Measurements from ENCODE around the gene TAL1. TPM values are rescaled to one million over a fixed set of nuclear protein-coding genes. Genes with fewer than 3 reads are reported as not detected.

The TAL1 gene
- polyA plus RNA-seq, 1 of the 3 experiments (the other 2 are of a cell fraction) = not detected

- Histone ChIP-seq H3K4me3 (ENCODE audit: low read depth in 2 of 2, low read length in 1 of 2) (peak overlapping the region; percentile 0 to 18; a peak in 1 of 4 replicates), H3K36me3 (replicated peaks in 1 of 2; ENCODE audit: control insufficient read depth in 1 of 2, insufficient read depth in 2 of 2, low read length in 1 of 2) (no peaks in the 10 kb centered on the region), H3K9ac (no peak overlapping the region), H3K79me2 (ENCODE audit: insufficient read depth) (no peaks in the 10 kb centered on the region), H3K4me1 (ENCODE audit: control insufficient read depth in 1 of 2, insufficient read depth in 2 of 2, low read depth in 1 of 2, low read length in 1 of 2) (peaks cover 0 to 2% of the 10 kb centered on the region in 2 experiments; a peak in 1 of 4 replicates), H3K4me2 (peak overlapping the region; percentile 73; the same call in 1 of the 2 replicates), H3K27me3 (ENCODE audit: insufficient read depth) (peaks cover 85% of the 10 kb centered on the region), H3K9me3 (no peaks in the 10 kb centered on the region), H3K9me2 (no peaks in the 10 kb centered on the region), H2AFZ (ENCODE audit: low read depth) (0 out of 2 replicates have a peak overlapping the region, but pooled peaks have one; percentile 63), H3K27ac (ENCODE audit: low read depth in 2 of 2, low read length in 1 of 2) (no peak overlapping the region), H4K20me1 (ENCODE audit: insufficient read depth) (0 out of 2 replicates have a peak, but pooled peaks cover 5% of the 10 kb centered on the region), H3F3A (replicated peaks; ENCODE audit: insufficient read depth) (no peaks in the 10 kb centered on the region)
- peak; percentile 72 for DNase-seq
- CTCF ChIA-PET = interaction anchor here (1.1 kb wide), 1 partner anchor 38 kb away, joined by 4 read pairs; no protein-coding TSS in a partner anchor
- WGBS (ENCODE audit: low lambda C conversion rate) = 4% methylated on average over 50 of the region's 62 CpGs
- POLR2A ChIA-PET = no interaction called here
- TF ChIP-seq CHD2 (IDR thresholded peaks at IDR 0.05; ENCODE audit: low read length, partially characterized antibody) (no peak), GABPA (IDR thresholded peaks at IDR 0.05; ENCODE audit: low read depth) (no peak), EZH2phosphoT487 (IDR thresholded peaks at IDR 0.05; ENCODE audit: borderline replicate concordance, low read depth) (peak; percentile 99), MEF2A (IDR thresholded peaks at IDR 0.05; ENCODE audit: borderline replicate concordance, low read depth) (no peak), USF1 (IDR thresholded peaks at IDR 0.05; ENCODE audit: borderline replicate concordance, low read depth) (0 out of 2 replicates have a peak, but pooled peaks have one; percentile 24), JUND (IDR thresholded peaks at IDR 0.05) (no peak), RAD21 (IDR thresholded peaks at IDR 0.05; ENCODE audit: low read length) (no peak), TCF12 (IDR thresholded peaks at IDR 0.05) (no peak; the same call in 1 of the 2 replicates), YY1 (IDR thresholded peaks at IDR 0.05; ENCODE audit: low read depth) (no peak), NRF1 (IDR thresholded peaks at IDR 0.05; ENCODE audit: low read depth, low read length) (no peak), SMC3 (IDR thresholded peaks at IDR 0.05; ENCODE audit: low read depth, low read length) (no peak), FOSL2 (IDR thresholded peaks at IDR 0.05; ENCODE audit: borderline replicate concordance, low read depth) (no peak), GATA2 (CRISPR knock-in tag; IDR thresholded peaks at IDR 0.05) (no peak), EP300 (IDR thresholded peaks at IDR 0.05; ENCODE audit: borderline replicate concordance in 1 of 2, low read depth in 1 of 2, low read length in 1 of 2) (no peak), TAF1 (IDR thresholded peaks at IDR 0.05; ENCODE audit: borderline replicate concordance, low read depth, low read length) (no peak), POLR2AphosphoS5 (IDR thresholded peaks at IDR 0.05; ENCODE audit: low read depth, low read length) (peak; percentile 77), RFX5 (IDR thresholded peaks at IDR 0.05; ENCODE audit: low read length) (no peak)
- TF ChIP-seq, protein P1, sequence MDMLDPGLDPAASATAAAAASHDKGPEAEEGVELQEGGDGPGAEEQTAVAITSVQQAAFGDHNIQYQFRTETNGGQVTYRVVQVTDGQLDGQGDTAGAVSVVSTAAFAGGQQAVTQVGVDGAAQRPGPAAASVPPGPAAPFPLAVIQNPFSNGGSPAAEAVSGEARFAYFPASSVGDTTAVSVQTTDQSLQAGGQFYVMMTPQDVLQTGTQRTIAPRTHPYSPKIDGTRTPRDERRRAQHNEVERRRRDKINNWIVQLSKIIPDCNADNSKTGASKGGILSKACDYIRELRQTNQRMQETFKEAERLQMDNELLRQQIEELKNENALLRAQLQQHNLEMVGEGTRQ (IDR thresholded peaks at IDR 0.05; ENCODE audit: borderline replicate concordance, low read depth, low read length) = no peak
- TF ChIP-seq, protein P2, sequence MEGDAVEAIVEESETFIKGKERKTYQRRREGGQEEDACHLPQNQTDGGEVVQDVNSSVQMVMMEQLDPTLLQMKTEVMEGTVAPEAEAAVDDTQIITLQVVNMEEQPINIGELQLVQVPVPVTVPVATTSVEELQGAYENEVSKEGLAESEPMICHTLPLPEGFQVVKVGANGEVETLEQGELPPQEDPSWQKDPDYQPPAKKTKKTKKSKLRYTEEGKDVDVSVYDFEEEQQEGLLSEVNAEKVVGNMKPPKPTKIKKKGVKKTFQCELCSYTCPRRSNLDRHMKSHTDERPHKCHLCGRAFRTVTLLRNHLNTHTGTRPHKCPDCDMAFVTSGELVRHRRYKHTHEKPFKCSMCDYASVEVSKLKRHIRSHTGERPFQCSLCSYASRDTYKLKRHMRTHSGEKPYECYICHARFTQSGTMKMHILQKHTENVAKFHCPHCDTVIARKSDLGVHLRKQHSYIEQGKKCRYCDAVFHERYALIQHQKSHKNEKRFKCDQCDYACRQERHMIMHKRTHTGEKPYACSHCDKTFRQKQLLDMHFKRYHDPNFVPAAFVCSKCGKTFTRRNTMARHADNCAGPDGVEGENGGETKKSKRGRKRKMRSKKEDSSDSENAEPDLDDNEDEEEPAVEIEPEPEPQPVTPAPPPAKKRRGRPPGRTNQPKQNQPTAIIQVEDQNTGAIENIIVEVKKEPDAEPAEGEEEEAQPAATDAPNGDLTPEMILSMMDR (IDR thresholded peaks at IDR 0.05) = no peak
- TF ChIP-seq, protein P3, sequence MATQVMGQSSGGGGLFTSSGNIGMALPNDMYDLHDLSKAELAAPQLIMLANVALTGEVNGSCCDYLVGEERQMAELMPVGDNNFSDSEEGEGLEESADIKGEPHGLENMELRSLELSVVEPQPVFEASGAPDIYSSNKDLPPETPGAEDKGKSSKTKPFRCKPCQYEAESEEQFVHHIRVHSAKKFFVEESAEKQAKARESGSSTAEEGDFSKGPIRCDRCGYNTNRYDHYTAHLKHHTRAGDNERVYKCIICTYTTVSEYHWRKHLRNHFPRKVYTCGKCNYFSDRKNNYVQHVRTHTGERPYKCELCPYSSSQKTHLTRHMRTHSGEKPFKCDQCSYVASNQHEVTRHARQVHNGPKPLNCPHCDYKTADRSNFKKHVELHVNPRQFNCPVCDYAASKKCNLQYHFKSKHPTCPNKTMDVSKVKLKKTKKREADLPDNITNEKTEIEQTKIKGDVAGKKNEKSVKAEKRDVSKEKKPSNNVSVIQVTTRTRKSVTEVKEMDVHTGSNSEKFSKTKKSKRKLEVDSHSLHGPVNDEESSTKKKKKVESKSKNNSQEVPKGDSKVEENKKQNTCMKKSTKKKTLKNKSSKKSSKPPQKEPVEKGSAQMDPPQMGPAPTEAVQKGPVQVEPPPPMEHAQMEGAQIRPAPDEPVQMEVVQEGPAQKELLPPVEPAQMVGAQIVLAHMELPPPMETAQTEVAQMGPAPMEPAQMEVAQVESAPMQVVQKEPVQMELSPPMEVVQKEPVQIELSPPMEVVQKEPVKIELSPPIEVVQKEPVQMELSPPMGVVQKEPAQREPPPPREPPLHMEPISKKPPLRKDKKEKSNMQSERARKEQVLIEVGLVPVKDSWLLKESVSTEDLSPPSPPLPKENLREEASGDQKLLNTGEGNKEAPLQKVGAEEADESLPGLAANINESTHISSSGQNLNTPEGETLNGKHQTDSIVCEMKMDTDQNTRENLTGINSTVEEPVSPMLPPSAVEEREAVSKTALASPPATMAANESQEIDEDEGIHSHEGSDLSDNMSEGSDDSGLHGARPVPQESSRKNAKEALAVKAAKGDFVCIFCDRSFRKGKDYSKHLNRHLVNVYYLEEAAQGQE (IDR thresholded peaks at IDR 0.05; ENCODE audit: low read depth, low read length) = no peak
- TF ChIP-seq, protein P4, sequence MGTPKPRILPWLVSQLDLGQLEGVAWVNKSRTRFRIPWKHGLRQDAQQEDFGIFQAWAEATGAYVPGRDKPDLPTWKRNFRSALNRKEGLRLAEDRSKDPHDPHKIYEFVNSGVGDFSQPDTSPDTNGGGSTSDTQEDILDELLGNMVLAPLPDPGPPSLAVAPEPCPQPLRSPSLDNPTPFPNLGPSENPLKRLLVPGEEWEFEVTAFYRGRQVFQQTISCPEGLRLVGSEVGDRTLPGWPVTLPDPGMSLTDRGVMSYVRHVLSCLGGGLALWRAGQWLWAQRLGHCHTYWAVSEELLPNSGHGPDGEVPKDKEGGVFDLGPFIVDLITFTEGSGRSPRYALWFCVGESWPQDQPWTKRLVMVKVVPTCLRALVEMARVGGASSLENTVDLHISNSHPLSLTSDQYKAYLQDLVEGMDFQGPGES (IDR thresholded peaks at IDR 0.05; ENCODE audit: low read depth, low read length) = no peak
Measured at GRCh38 chr1:47231301-47232186, 481 bp downstream of the TAL1 start.

Measured in SK-N-SH (cell line).